BJ (cell line): ENCODE measurements around the gene CNP. TPM values are rescaled to one million over a fixed set of nuclear protein-coding genes. Genes with fewer than 3 reads are reported as not detected.

Experiments used
- CTCF ChIA-PET: fragments of 350-600 bp; formaldehyde crosslinking; extraction: SDS; loops from one replicate; lab custom pipeline; 2021; ENCODE audit warnings: antibody characterized with exemption, inconsistent platforms; lab: Yijun Ruan, JAX
- POLR2A ChIA-PET: fragments of 300-600 bp; sonication (Branson Sonifier 250); formaldehyde crosslinking; extraction: SDS; loops from one replicate; lab custom pipeline; 2021; ENCODE audit warnings: antibody characterized with exemption; lab: Charles Lee
- DNase-seq: peaks from one replicate; pipeline ENCODE4 v3.0.0-alpha.2; 2011; ENCODE audit warnings: low read depth
- H3K27me3 ChIP-seq: 2 replicates; pipeline ENCODE4 v1.6.0; 2011; ENCODE audit warnings: low read length; ENCODE audit not compliant: control insufficient read depth, insufficient read depth
- H3K36me3 ChIP-seq: 2 replicates; pipeline ENCODE4 v1.5.1; 2011; ENCODE audit warnings: low read length; ENCODE audit not compliant: control insufficient read depth, insufficient read depth
- H3K4me3 ChIP-seq: 2 replicates; pipeline ENCODE4 v1.5.1; 2011; ENCODE audit warnings: low read depth, mild to moderate bottlenecking, control low read depth, low read length
- polyA plus RNA-seq: library from polyadenylated mRNA; depleted of rRNA; stranded (reverse); fragments of >200 nt; gene quantifications from 2 replicates; pipeline ENCODE4 v1.2.3, GENCODE V29; 2011
- TF ChIP-seq, protein P1 (sequence below): IDR thresholded peaks from 2 replicates; pipeline ENCODE4 v1.5.1; 2011; ENCODE audit warnings: low read depth, mild to moderate bottlenecking, control low read depth, inconsistent platforms, low read length, moderate library complexity; ENCODE audit not compliant: insufficient read depth

CNP gene
- polyA plus RNA-seq, 1 experiment = 66.2 TPM

DNA sequence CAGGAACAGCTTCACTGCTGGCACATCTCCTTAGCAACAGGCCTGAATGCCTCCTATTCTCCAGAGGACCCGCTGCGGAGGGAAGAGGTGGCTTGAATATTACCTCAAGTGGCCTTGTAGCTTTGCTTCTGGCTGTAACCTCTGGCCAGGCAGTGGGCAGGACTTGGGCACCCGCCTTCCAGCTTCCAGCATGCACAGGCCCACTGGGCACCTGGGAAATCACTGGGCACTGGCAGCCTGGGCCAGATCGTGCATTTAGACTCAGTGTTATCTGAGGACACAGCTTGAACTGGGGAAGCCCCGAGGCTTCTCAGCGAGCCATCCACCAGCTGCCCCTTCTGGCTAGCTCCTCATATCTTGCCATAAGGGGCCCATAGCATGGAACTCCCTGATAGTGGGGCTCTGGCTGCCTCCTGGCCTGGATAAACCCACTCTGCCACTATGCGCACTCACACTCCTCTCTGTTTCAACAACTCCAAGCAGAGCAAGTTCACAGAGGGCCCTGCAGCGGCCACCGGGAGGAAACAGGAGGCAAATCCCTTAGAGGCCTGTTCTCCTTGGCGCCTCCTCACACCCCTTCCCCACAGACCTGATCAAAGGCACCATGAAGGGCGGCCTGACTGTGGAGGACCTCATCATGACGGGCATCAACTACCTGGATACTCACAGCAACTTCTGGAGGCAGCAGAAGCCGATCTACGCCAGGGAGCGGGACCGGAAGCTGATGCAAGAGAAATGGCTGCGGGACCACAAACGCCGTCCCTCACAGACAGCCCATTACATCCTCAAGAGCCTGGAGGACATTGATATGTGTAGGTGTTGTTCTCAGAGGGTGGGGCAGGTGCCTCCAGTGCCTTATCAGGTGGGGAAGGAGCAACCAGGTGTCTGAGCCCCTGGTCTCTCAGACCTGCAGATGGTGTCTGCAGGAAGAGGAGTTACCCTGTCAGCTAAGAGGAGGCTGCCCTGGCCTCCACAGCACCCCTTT lies 28.3 kb upstream of the CNP start:
- no peak for DNase-seq
- TF ChIP-seq, protein P1, sequence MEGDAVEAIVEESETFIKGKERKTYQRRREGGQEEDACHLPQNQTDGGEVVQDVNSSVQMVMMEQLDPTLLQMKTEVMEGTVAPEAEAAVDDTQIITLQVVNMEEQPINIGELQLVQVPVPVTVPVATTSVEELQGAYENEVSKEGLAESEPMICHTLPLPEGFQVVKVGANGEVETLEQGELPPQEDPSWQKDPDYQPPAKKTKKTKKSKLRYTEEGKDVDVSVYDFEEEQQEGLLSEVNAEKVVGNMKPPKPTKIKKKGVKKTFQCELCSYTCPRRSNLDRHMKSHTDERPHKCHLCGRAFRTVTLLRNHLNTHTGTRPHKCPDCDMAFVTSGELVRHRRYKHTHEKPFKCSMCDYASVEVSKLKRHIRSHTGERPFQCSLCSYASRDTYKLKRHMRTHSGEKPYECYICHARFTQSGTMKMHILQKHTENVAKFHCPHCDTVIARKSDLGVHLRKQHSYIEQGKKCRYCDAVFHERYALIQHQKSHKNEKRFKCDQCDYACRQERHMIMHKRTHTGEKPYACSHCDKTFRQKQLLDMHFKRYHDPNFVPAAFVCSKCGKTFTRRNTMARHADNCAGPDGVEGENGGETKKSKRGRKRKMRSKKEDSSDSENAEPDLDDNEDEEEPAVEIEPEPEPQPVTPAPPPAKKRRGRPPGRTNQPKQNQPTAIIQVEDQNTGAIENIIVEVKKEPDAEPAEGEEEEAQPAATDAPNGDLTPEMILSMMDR = no peak

DNA sequence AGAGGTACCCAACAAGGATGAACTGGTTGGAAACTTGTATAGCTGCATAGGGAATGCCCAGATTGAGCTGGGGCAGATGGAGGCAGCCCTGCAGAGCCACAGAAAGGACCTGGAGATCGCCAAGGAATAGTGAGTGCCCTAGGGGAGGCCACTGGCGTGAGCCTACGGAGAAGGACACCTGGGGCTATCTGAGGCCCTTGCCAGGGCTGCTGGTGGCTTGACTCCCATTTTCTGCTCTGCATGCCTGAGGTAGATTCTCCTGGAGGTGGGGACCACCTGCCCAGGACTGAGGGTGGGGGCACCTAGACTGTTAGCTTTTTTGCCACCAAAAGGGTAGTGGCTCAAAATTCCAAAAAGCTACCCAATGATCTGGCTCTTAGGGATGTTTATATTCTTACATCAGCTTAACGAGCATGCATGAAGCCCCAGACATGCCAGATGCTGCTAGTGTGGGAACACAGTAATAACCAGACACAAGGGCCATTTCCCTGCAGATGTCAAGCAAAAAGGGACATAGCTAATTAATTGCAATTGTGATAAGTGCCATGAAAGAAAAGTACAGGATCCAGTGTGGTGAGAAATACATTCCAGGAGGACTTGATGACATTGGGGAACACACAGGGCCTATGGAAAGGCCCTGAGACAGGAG lies 27.4 kb upstream of the CNP start:
- CTCF ChIA-PET = interaction anchor here (1.2 to 1.5 kb wide), 2 partner anchors 9 to 21 kb away, joined by 3 to 4 read pairs; partner anchors contain the start of gene ODAD4
- POLR2A ChIA-PET = interaction anchor here (0.8 kb wide), 1 partner anchor 8 kb away, joined by 3 read pairs; the partner anchor contains the start of gene ODAD4
- DNase-seq = no peak
- TF ChIP-seq, protein P1 = no peak
- no peaks in the 10 kb centered on the region for H3K27me3 ChIP-seq
- H3K4me3 ChIP-seq = no peak overlapping the region
- peaks cover 2% of the 10 kb centered on the region; the same call in 1 of the 2 replicates for H3K36me3 ChIP-seq

More for the DNA sequence above, 28.3 kb upstream of the CNP start:
- Histone ChIP-seq H3K27me3 (no peaks in the 10 kb centered on the region), H3K36me3 (peaks cover 2% of the 10 kb centered on the region; the same call in 1 of the 2 replicates), H3K4me3 (no peak overlapping the region)
- ChIA-PET CTCF (interaction anchor here (0.6 to 1.5 kb wide), 2 partner anchors 8 to 80 kb away, joined by 3 to 4 read pairs; partner anchors contain the start of gene ODAD4), POLR2A (no interaction called here)

DNA sequence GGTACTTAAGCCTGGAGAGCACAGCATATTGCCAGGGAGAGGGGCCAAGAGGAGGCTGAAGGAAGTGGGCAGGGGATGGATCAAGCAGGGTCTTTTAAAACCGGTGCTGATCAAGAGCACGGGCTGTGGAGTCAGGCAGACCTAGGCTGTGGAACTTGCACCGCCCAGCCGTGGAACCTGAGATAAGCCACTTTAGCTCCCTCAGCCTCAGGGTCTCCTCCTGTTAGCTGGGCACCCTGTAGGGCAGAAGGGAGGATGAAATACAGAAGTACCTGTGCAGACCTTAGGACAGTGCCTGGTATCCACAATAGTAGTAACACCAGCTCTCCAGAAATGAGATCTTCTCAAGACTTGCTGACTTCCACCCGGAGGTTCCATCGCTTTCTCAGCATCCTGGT lies 26.9 kb upstream of the CNP start:
- CTCF ChIA-PET = interaction anchor here (0.9 to 1.5 kb wide), 3 partner anchors 9 to 20 kb away, joined by 3 to 4 read pairs (median 4); partner anchors contain the start of gene ODAD4

DNA sequence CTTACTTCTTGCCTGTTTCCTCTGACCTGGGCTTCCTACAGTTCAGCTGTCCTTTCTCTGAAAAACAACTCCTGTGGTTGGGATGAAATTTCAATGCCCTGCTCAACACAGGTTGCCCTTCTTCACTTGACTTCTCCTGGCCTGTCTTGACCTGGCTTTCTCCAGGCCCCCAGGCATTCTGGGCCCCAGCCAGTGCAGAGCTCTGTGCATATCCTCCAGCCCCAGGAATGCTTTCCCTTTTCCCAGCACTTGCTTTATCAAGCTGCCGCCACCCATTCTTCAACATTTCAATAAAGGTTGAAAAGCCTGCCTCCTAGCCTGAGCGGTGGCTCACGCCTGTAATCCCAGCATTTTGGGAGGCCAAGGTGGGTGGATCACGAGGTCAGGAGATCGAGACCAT lies 25.4 kb upstream of the CNP start:
- Histone ChIP-seq H3K36me3 (peaks cover 2% of the 10 kb centered on the region; the same call in 1 of the 2 replicates), H3K4me3 (no peak overlapping the region), H3K27me3 (no peaks in the 10 kb centered on the region)
- TF ChIP-seq, protein P1 = no peak
- POLR2A ChIA-PET = no interaction called here
- no peak for DNase-seq
- CTCF ChIA-PET = no interaction called here

More for the DNA sequence above, 26.9 kb upstream of the CNP start:
- DNase-seq = no peak
- Histone ChIP-seq H3K27me3 (no peaks in the 10 kb centered on the region), H3K4me3 (no peak overlapping the region), H3K36me3 (peaks cover 2% of the 10 kb centered on the region; the same call in 1 of the 2 replicates)
- POLR2A ChIA-PET = interaction anchor here (0.8 kb wide), 1 partner anchor 9 kb away, joined by 3 read pairs; the partner anchor contains the start of gene ODAD4
- TF ChIP-seq, protein P1 = no peak
